Panc1 (cell line): ENCODE data around the gene SYF2. TPM values are rescaled to one million over a fixed set of nuclear protein-coding genes. Genes with fewer than 3 reads are reported as not detected.

Source experiments
- ATAC-seq: fragments of 200-7000 bp; cut with Tn5 transposase; 2 replicates; pipeline ENCODE4 v1.9.1; 2020; ENCODE audit warnings: mild to moderate bottlenecking, moderate library complexity
- BruUV-seq: library from RNA; stranded (reverse); fragments of 400-500 nt; replicated peaks from 2 replicates; lab custom pipeline; 2021; lab: Mats Ljungman, UMichigan
- CTCF ChIA-PET: fragments of 300-600 bp; sonication (Branson Sonifier 250); formaldehyde crosslinking; loops from one replicate; lab custom pipeline; 2022; ENCODE audit warnings: antibody characterized with exemption; lab: Charles Lee
- POLR2A ChIA-PET: fragments of 300-600 bp; sonication (Branson Sonifier 250); formaldehyde crosslinking; loops from one replicate; lab custom pipeline; 2022; ENCODE audit warnings: antibody characterized with exemption; lab: Charles Lee
- DNase-seq: peaks from one replicate; pipeline ENCODE4 v3.0.0-alpha.2; 2010; ENCODE audit warnings: low read depth, low spot score
- H3K27ac ChIP-seq: 2 replicates; pipeline ENCODE4 v1.5.1; 2011; ENCODE audit warnings: mild to moderate bottlenecking, low read length, inconsistent platforms
- H3K27me3 ChIP-seq: fragments of 200-500 bp; sonication (Bioruptor generic); 2 replicates; pipeline ENCODE4 v1.6.0; 2014; ENCODE audit warnings: low read length, inconsistent platforms; ENCODE audit not compliant: control insufficient read depth, insufficient read depth
- H3K36me3 ChIP-seq: fragments of 200-500 bp; sonication (Bioruptor generic); 2 replicates; pipeline ENCODE4 v1.5.1; 2014; ENCODE audit warnings: inconsistent platforms, mild to moderate bottlenecking, low read length, moderate library complexity; ENCODE audit not compliant: control insufficient read depth, insufficient read depth
- H3K4me1 ChIP-seq: 2 replicates; pipeline ENCODE4 v1.5.1; 2011; ENCODE audit warnings: inconsistent platforms, mild to moderate bottlenecking, low read length, moderate library complexity; ENCODE audit not compliant: control insufficient read depth, insufficient read depth
- H3K4me3 ChIP-seq, 2 experiments: 2 replicates each; pipeline ENCODE4 v1.5.1; 2011 to 2012; ENCODE audit warnings: low read depth in 2 of 2, low read length in 2 of 2, mild to moderate bottlenecking in 2 of 2, inconsistent platforms in 1 of 2, moderate library complexity in 1 of 2
- H3K9me3 ChIP-seq: fragments of 200-500 bp; sonication (Bioruptor generic); 2 replicates; pipeline ENCODE4 v1.5.1; 2014; ENCODE audit warnings: low read depth, mild to moderate bottlenecking, inconsistent platforms, low read length, moderate library complexity; ENCODE audit not compliant: control insufficient read depth, insufficient read depth
- POLR2AphosphoS5 ChIP-seq: IDR thresholded peaks from 2 replicates; pipeline ENCODE4 v1.6.1; 2012; ENCODE audit warnings: mild to moderate bottlenecking, low read depth, low read length, moderate library complexity
- REST ChIP-seq, 2 experiments: IDR thresholded peaks; 2 replicates each; pipeline ENCODE4 v1.6.1; 2011 to 2012; ENCODE audit warnings: low read depth in 2 of 2, control low read depth in 1 of 2, low read length in 1 of 2, mild to moderate bottlenecking in 1 of 2, moderate library complexity in 1 of 2; ENCODE audit not compliant: insufficient read depth in 1 of 2
- SIN3A ChIP-seq: IDR thresholded peaks from 2 replicates; pipeline ENCODE4 v1.6.1; 2012; ENCODE audit warnings: low read depth, mild to moderate bottlenecking, low read length, moderate library complexity, borderline replicate concordance; ENCODE audit not compliant: insufficient read depth
- TCF7L2 ChIP-seq: IDR thresholded peaks from 2 replicates; pipeline ENCODE4 v1.6.1; 2011; ENCODE audit warnings: mild to moderate bottlenecking, low read depth, low read length, inconsistent platforms
- in situ Hi-C: cut with HindIII; loops from 2 replicates; pipeline ENCODE4 v1.10.0; 2016; ENCODE audit warnings: low sequenced_read_pairs, low pct_unique_long_range_greater_than_20kb
- intact Hi-C: fragments of 100-400 bp; cut with micrococcal nuclease; formaldehyde crosslinking; loops from one replicate; pipeline ENCODE4 v1.10.0; 2022; ENCODE audit not compliant: unreplicated experiment
- total RNA-seq: library from RNA; stranded (reverse); gene quantifications from one replicate; pipeline ENCODE4 v1.2.1, GENCODE V29; 2021; ENCODE audit not compliant: unreplicated experiment
- TF ChIP-seq, protein P1 (sequence below): fragments of 450-650 bp; IDR thresholded peaks from 2 replicates; pipeline ENCODE4 v1.5.1; 2017; ENCODE audit warnings: mild to moderate bottlenecking

The SYF2 gene
- total RNA-seq, 1 experiment from 2014 or later: 28.9 TPM

DNA sequence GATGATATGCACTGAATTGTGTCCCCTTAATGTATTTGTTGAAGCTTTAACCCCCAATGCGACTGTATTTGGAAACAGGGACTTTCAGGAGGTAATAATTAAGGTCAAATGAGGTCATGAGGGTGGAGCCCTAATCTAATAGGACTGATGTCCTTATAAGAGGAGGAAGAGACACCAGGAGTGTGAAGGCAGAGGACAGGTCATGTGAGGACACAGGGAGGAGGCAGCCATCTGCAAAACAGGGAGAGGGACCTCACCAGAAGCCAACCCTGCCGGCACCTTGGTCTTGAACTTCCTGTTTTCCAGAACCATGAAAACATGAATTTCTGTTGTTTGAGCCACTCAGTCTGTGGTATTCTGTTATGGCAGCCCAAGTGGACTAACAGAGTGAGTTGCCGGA, 15.3 kb downstream of the SYF2 start:
- BruUV-seq: no TSS peak
- intact Hi-C loops: no loop called here

DNA sequence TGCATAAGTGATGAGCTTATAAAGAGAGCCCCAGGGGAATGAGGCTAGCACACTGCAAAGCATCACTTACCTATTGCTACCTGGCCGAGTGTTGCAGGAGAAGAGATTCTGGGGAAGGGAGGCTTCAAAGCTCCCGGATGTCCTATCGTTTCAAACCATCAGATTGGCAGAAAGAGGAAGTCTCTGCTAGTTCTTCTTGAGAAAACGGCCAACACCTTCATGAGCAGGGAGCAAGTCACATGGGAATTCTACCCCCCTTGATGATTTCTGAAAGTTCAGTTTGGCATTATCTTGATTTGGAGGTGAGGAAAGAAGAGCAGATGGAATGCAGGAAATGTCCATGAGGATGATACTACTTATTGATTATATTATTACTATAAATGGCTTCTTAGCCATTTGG, 16.2 kb downstream of the SYF2 start:
- Histone ChIP-seq H3K4me1 (no peaks in the 10 kb centered on the region), H3K27ac (no peak overlapping the region), H3K36me3 (no peaks in the 10 kb centered on the region), H3K9me3 (no peaks in the 10 kb centered on the region), H3K4me3 (no peak overlapping the region), H3K27me3 (no peaks in the 10 kb centered on the region)
- intact Hi-C loops (no loop called here), in situ Hi-C loops (no loop called here)
- no peak for ATAC-seq
- ChIA-PET CTCF (no interaction called here), POLR2A (no interaction called here)
- DNase-seq: no peak
- TF ChIP-seq, protein P1, sequence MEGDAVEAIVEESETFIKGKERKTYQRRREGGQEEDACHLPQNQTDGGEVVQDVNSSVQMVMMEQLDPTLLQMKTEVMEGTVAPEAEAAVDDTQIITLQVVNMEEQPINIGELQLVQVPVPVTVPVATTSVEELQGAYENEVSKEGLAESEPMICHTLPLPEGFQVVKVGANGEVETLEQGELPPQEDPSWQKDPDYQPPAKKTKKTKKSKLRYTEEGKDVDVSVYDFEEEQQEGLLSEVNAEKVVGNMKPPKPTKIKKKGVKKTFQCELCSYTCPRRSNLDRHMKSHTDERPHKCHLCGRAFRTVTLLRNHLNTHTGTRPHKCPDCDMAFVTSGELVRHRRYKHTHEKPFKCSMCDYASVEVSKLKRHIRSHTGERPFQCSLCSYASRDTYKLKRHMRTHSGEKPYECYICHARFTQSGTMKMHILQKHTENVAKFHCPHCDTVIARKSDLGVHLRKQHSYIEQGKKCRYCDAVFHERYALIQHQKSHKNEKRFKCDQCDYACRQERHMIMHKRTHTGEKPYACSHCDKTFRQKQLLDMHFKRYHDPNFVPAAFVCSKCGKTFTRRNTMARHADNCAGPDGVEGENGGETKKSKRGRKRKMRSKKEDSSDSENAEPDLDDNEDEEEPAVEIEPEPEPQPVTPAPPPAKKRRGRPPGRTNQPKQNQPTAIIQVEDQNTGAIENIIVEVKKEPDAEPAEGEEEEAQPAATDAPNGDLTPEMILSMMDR: no peak
- TF ChIP-seq POLR2AphosphoS5 (no peak), REST (IDR thresholded peaks at IDR 0.05; ENCODE audit: insufficient read depth in 1 of 2, low read depth in 2 of 2, low read length in 1 of 2) (no peak), SIN3A (no peak), TCF7L2 (no peak)
- no TSS peak for BruUV-seq

More for the DNA sequence above, 15.3 kb downstream of the SYF2 start:
- Histone ChIP-seq H3K36me3 (no peaks in the 10 kb centered on the region), H3K4me3 (no peak overlapping the region), H3K27me3 (no peaks in the 10 kb centered on the region), H3K4me1 (no peaks in the 10 kb centered on the region), H3K27ac (no peak overlapping the region), H3K9me3 (no peaks in the 10 kb centered on the region)
- no peak for TF ChIP-seq POLR2AphosphoS5
- TF ChIP-seq REST (IDR thresholded peaks at IDR 0.05; ENCODE audit: insufficient read depth in 1 of 2, low read depth in 2 of 2, low read length in 1 of 2): no peak
- TF ChIP-seq SIN3A: no peak
- TF ChIP-seq, protein P1: no peak
- no peak for TF ChIP-seq TCF7L2
- ChIA-PET POLR2A (no interaction called here), CTCF (no interaction called here)
- in situ Hi-C loops: no loop called here
- DNase-seq (no peak), ATAC-seq (no peak)
